CD8-positive, alpha-beta memory T cell (primary cell): Measurements from ENCODE around the gene ADK. TPM values are rescaled to one million over a fixed set of nuclear protein-coding genes. Genes with fewer than 3 reads are reported as not detected.

ENCODE experiments used
- CTCF ChIA-PET: fragments of 350-600 bp; sonication (Branson Sonifier 250); formaldehyde crosslinking; loops from one replicate; lab custom pipeline; 2021; ENCODE audit warnings: antibody characterized with exemption; lab: Charles Lee
- POLR2A ChIA-PET: fragments of 350-600 bp; sonication (Branson Sonifier 250); formaldehyde crosslinking; loops from one replicate; lab custom pipeline; 2021; ENCODE audit warnings: antibody characterized with exemption; lab: Charles Lee
- DNase-seq, 5 donors: peaks; one replicate each; pipeline versions ENCODE4 v3.0.0 to v3.0.0-alpha.2; 2020 to 2022; ENCODE audit warnings: mixed read lengths in 1 of 5
- H3K27ac ChIP-seq: one replicate; pipeline ENCODE4 v1.7.0; 2013; ENCODE audit warnings: low read depth, mild to moderate bottlenecking, low read length, moderate library complexity
- H3K27me3 ChIP-seq: 2 replicates; pipeline ENCODE4 v1.7.0; 2013; ENCODE audit warnings: low read length, mild to moderate bottlenecking; ENCODE audit not compliant: insufficient read depth, poor library complexity, severe bottlenecking
- H3K36me3 ChIP-seq: 2 replicates; pipeline ENCODE4 v1.7.0; 2013; ENCODE audit warnings: mild to moderate bottlenecking, low read length, moderate library complexity; ENCODE audit not compliant: insufficient read depth
- H3K4me1 ChIP-seq: 2 replicates; pipeline ENCODE4 v1.7.0; 2013; ENCODE audit warnings: mild to moderate bottlenecking, low read length, moderate library complexity; ENCODE audit not compliant: insufficient read depth
- H3K4me3 ChIP-seq: 2 replicates; pipeline ENCODE4 v1.7.0; 2013; ENCODE audit warnings: mild to moderate bottlenecking, low read length
- H3K9me3 ChIP-seq: 2 replicates; pipeline ENCODE4 v1.7.0; 2013; ENCODE audit warnings: mild to moderate bottlenecking, low read length
- H3K27ac Mint-ChIP-seq, 8 donors: one replicate each; pipeline ENCODE4 v1.8.0; 2020 to 2021; ENCODE audit warnings: mixed read lengths in 8 of 8, mild to moderate bottlenecking in 6 of 8, inconsistent platforms in 3 of 8, moderate library complexity in 3 of 8
- H3K27me3 Mint-ChIP-seq, 2 donors: one replicate each; pipeline ENCODE4 v1.8.0; 2020 to 2021; ENCODE audit warnings: mixed read lengths in 2 of 2, mild to moderate bottlenecking in 1 of 2, moderate library complexity in 1 of 2
- H3K36me3 Mint-ChIP-seq, 3 donors: one replicate each; pipeline ENCODE4 v1.8.0; 2020 to 2021; ENCODE audit warnings: mixed read lengths in 3 of 3, inconsistent platforms in 1 of 3, mild to moderate bottlenecking in 1 of 3
- H3K4me1 Mint-ChIP-seq, 3 donors: one replicate each; pipeline ENCODE4 v1.8.0; 2020 to 2021; ENCODE audit warnings: mixed read lengths in 3 of 3, inconsistent platforms in 1 of 3, mild to moderate bottlenecking in 1 of 3
- H3K4me3 Mint-ChIP-seq, 7 donors: one replicate each; pipeline ENCODE4 v1.8.0; 2020 to 2021; ENCODE audit warnings: mixed read lengths in 7 of 7, mild to moderate bottlenecking in 6 of 7, moderate library complexity in 4 of 7, inconsistent platforms in 2 of 7
- H3K9me3 Mint-ChIP-seq, 5 donors: one replicate each; pipeline ENCODE4 v1.8.0; 2020 to 2022; ENCODE audit warnings: mixed read lengths in 5 of 5, mild to moderate bottlenecking in 3 of 5, moderate library complexity in 2 of 5, inconsistent platforms in 1 of 5
- polyA plus RNA-seq: library from polyadenylated mRNA; unstranded; fragments of 300-500 nt; fragmentation: Illumina TruSeq; gene quantifications from one replicate; pipeline ENCODE4 v1.2.3, GENCODE V29; 2021
- total RNA-seq, 2 experiments: library from RNA; stranded (reverse); gene quantifications; one replicate each; pipeline ENCODE4 v1.2.3, GENCODE V29; 2021

Gene ADK
- total and polyA plus RNA-seq, 3 experiments from 2014 or later, result 54.1 to 65.1 (median 64.4) TPM

DNA sequence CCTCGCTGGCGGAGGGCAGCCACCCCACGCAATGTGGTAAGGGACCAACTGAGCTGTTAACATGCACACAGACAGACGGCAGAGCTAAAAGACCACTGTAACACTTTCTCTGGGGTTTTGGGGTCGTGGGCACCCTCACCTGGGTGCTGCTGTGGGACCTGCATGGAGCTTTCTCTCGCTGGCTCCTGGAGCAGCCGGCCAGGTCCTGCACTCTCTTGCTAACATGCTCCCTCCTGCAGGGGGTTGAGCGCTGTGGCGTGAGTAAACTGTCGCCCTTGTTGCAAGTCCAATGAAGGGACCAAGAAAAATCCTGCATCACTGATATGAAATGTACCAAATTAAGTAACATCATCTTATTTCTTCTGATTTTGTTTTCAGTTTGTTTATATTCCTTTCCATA is 92.0 kb downstream of the ADK start:
- Histone ChIP-seq H3K9me3 (no peaks in the 10 kb centered on the region), H3K27ac (no peak overlapping the region), H3K4me1 (no peaks in the 10 kb centered on the region), H3K36me3 (no peaks in the 10 kb centered on the region), H3K27me3 (no peaks in the 10 kb centered on the region), H3K4me3 (no peak overlapping the region)
- Mint-ChIP-seq H3K4me3 (no peak overlapping the region), H3K36me3 (peaks cover 0 to 19% (median 0%) of the 10 kb centered on the region in 3 donors), H3K9me3 (no peaks in the 10 kb centered on the region), H3K27ac (no peak overlapping the region), H3K27me3 (no peaks in the 10 kb centered on the region), H3K4me1 (peaks cover 0 to 6% (median 4%) of the 10 kb centered on the region in 3 donors)
- ChIA-PET CTCF (interaction anchor here (0.9 to 4.6 kb wide), 7 partner anchors 9 to 993 kb away, joined by 3 to 25 read pairs (median 4); partner anchors contain the start of genes COMTD1 and VDAC2), POLR2A (interaction anchor here (0.6 kb wide), 1 partner anchor 13 kb away, joined by 3 read pairs; no protein-coding TSS in a partner anchor)
- no peak for DNase-seq

GRCh38 chr10:74244097-74244685 is 93.2 kb downstream of the ADK start:
- no peak overlapping the region for H3K4me3 ChIP-seq
- Mint-ChIP-seq H3K4me1 (peaks cover 0 to 4% (median 4%) of the 10 kb centered on the region in 3 donors), H3K36me3 (peaks cover 0 to 17% (median 0%) of the 10 kb centered on the region in 3 donors), H3K9me3 (no peaks in the 10 kb centered on the region), H3K4me3 (no peak overlapping the region), H3K27me3 (no peaks in the 10 kb centered on the region), H3K27ac (no peak overlapping the region)
- no peaks in the 10 kb centered on the region for H3K4me1 ChIP-seq
- H3K27me3 ChIP-seq, result no peaks in the 10 kb centered on the region
- ChIA-PET POLR2A (no interaction called here), CTCF (interaction anchor here (1.0 to 4.6 kb wide), 12 partner anchors 11 to 991 kb away, joined by 3 to 25 read pairs (median 4); partner anchors contain the start of genes ADK, AP3M1, COMTD1 and VDAC2)
- DNase-seq, result peak in 2 of 5 donors; percentile 11 to 28
- H3K27ac ChIP-seq, result no peak overlapping the region
- H3K9me3 ChIP-seq, result no peaks in the 10 kb centered on the region
- no peaks in the 10 kb centered on the region for H3K36me3 ChIP-seq

DNA sequence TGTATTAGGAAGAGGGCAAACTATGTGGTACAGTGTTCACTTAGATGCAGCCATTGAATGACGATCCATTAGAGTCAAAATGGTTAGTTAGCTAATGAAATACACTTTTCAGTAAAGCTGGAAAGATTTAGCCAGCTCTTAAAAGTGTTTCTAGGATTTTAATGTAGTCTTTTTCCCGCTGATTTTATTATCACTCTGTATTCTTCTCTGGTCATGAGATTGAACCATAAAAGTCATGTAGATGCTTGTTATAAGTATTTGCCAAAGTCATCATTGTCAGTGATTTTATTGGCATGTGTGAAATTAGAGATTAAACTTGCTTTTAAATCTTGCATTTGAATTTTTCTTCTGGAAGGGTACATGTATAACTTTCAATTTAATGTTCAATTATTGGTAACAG is 93.8 kb downstream of the ADK start:
- Mint-ChIP-seq H3K36me3 (peaks cover 0 to 17% (median 0%) of the 10 kb centered on the region in 3 donors), H3K27me3 (no peaks in the 10 kb centered on the region), H3K9me3 (no peaks in the 10 kb centered on the region), H3K27ac (no peak overlapping the region), H3K4me1 (peaks cover 0 to 4% (median 2%) of the 10 kb centered on the region in 3 donors), H3K4me3 (no peak overlapping the region)
- no peaks in the 10 kb centered on the region for H3K27me3 ChIP-seq
- no peaks in the 10 kb centered on the region for H3K9me3 ChIP-seq
- H3K36me3 ChIP-seq, result no peaks in the 10 kb centered on the region
- no peak for DNase-seq
- no peak overlapping the region for H3K27ac ChIP-seq
- ChIA-PET POLR2A (no interaction called here), CTCF (interaction anchor here (1.1 to 4.6 kb wide), 10 partner anchors 14 to 991 kb away, joined by 3 to 25 read pairs (median 4); partner anchors contain the start of genes ADK, AP3M1, COMTD1 and VDAC2)
- H3K4me1 ChIP-seq, result no peaks in the 10 kb centered on the region
- H3K4me3 ChIP-seq, result no peak overlapping the region

DNA sequence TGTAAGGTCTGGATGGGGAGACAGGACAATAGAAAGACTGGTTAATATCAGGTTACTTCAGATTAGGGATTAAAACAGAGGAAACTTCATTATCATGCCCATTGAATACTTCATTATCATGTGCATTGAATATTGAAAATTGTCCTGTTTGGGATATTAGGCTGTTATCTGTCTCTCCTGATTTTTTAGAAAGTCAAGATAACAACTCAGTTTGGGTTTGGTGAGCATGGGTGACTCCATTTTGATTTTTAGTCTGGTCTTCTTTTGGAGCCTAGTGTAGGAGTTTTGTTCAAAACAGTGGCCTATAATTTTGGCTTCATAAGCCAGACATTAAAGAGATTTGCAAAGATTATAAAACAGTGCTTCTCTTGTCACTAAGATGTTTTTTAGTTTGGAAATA is 95.5 kb downstream of the ADK start:
- Histone ChIP-seq H3K4me3 (no peak overlapping the region), H3K9me3 (no peaks in the 10 kb centered on the region), H3K4me1 (no peaks in the 10 kb centered on the region), H3K27ac (no peak overlapping the region), H3K36me3 (no peaks in the 10 kb centered on the region), H3K27me3 (no peaks in the 10 kb centered on the region)
- DNase-seq, result no peak
- Mint-ChIP-seq H3K4me1 (peaks cover 0 to 4% (median 2%) of the 10 kb centered on the region in 3 donors), H3K36me3 (peaks cover 0 to 17% (median 0%) of the 10 kb centered on the region in 3 donors), H3K27me3 (no peaks in the 10 kb centered on the region), H3K9me3 (no peaks in the 10 kb centered on the region), H3K27ac (peak overlapping the region in 3 of 8 donors; percentile 12 to 51 (median 44)), H3K4me3 (no peak overlapping the region)
- POLR2A ChIA-PET, result no interaction called here
- CTCF ChIA-PET, result no interaction called here

DNA sequence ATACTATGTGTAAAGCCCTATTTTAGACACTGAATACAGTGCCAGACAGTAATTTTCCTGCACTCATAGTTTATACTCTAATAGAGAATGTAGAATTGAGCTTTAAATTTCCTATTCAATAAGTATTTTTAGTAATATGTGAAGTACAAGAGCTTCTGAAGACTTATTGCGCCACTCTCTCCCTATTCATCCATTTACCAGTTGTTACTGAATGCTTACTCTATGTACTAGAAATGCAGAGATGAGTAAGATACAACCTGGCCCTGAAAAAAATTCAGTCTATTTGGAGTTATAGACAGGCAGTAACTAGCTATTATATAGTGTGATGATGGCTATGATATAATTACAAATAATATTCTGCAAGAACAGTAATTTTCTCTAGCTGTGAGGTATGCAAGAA is 98.8 kb downstream of the ADK start:
- no peaks in the 10 kb centered on the region for H3K9me3 Mint-ChIP-seq
- Histone ChIP-seq H3K27ac (no peak overlapping the region), H3K36me3 (no peaks in the 10 kb centered on the region), H3K4me3 (no peak overlapping the region), H3K27me3 (no peaks in the 10 kb centered on the region), H3K4me1 (no peaks in the 10 kb centered on the region), H3K9me3 (no peaks in the 10 kb centered on the region)
- no peak overlapping the region for H3K27ac Mint-ChIP-seq
- H3K36me3 Mint-ChIP-seq, result peaks cover 0 to 3% (median 0%) of the 10 kb centered on the region in 3 donors
- ChIA-PET CTCF (no interaction called here), POLR2A (no interaction called here)
- no peaks in the 10 kb centered on the region for H3K27me3 Mint-ChIP-seq
- H3K4me1 Mint-ChIP-seq, result peaks cover 0 to 1% (median 0%) of the 10 kb centered on the region in 3 donors
- H3K4me3 Mint-ChIP-seq, result no peak overlapping the region
- DNase-seq, result no peak

DNA sequence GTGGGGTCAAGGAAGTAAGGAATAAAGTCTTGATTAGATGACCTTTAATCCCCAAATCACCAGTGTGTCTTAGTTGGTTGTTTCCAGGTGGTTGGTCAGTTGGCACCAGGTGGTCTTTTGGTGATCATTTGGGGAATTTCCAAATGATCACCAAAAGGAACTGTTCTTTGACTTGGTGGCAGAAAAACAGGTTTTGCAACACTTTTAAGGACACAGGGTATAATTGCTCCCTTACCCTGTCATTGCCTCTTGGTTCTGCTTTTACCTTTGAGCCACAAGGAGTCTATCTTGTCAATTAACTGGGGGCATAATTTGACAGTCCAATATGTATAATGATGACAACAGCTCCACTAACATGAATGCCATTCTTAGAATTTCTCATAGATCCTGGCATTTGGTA is 104.2 kb downstream of the ADK start:
- Mint-ChIP-seq H3K4me3 (no peak overlapping the region), H3K9me3 (no peaks in the 10 kb centered on the region), H3K36me3 (peaks cover 0 to 2% (median 0%) of the 10 kb centered on the region in 3 donors), H3K27me3 (no peaks in the 10 kb centered on the region), H3K27ac (no peak overlapping the region), H3K4me1 (peaks cover 2 to 9% (median 7%) of the 10 kb centered on the region in 3 donors)
- Histone ChIP-seq H3K27me3 (no peaks in the 10 kb centered on the region), H3K4me3 (no peak overlapping the region), H3K36me3 (no peaks in the 10 kb centered on the region), H3K9me3 (no peaks in the 10 kb centered on the region), H3K4me1 (no peaks in the 10 kb centered on the region), H3K27ac (no peak overlapping the region)
- POLR2A ChIA-PET, result no interaction called here
- DNase-seq, result no peak
- CTCF ChIA-PET, result interaction anchor here (1.2 to 1.8 kb wide), 2 partner anchors 11 to 980 kb away, joined by 3 to 5 read pairs; partner anchors contain the start of gene COMTD1

DNA sequence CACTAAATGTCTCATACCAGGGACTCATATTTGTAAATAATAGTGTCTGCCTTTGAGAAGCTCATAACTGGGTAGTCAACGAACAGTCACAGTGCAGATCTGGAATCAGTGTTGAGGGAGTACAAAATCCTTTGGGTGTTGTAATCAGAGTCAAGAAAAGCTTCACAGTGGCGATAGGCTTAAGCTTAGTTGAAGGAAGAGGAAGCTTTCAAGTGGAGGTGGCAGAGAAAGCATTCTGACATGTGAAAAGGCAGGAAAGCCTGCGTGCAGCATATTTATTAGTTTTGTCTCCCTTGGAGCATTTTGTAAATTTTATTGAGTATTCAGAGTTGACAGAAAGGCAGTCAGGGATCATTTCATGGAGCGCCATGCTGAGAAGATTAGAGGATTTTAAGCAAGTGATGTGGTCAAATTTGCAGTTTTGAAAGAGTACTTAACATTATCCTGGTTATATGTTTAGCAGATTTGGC is 104.9 kb downstream of the ADK start:
- H3K9me3 ChIP-seq, result no peaks in the 10 kb centered on the region
- Mint-ChIP-seq H3K4me1 (peaks cover 2 to 13% (median 10%) of the 10 kb centered on the region in 3 donors), H3K27me3 (no peaks in the 10 kb centered on the region), H3K36me3 (peaks cover 0 to 2% (median 2%) of the 10 kb centered on the region in 3 donors), H3K27ac (peak overlapping the region in 3 of 8 donors; percentile 6 to 89 (median 8)), H3K9me3 (no peaks in the 10 kb centered on the region), H3K4me3 (no peak overlapping the region)
- H3K27ac ChIP-seq, result no peak overlapping the region
- no peaks in the 10 kb centered on the region for H3K27me3 ChIP-seq
- CTCF ChIA-PET, result interaction anchor here (1.2 to 1.8 kb wide), 2 partner anchors 12 to 980 kb away, joined by 3 to 5 read pairs; partner anchors contain the start of gene COMTD1
- no peak overlapping the region for H3K4me3 ChIP-seq
- POLR2A ChIA-PET, result no interaction called here
- DNase-seq, result no peak
- H3K4me1 ChIP-seq, result no peaks in the 10 kb centered on the region
- H3K36me3 ChIP-seq, result no peaks in the 10 kb centered on the region

GRCh38 chr10:74262856-74263255 is 111.8 kb downstream of the ADK start:
- Mint-ChIP-seq H3K4me1 (peaks cover 6 to 20% (median 15%) of the 10 kb centered on the region in 3 donors), H3K27ac (peak overlapping the region in 3 of 8 donors; percentile 24 to 31 (median 26)), H3K9me3 (no peaks in the 10 kb centered on the region), H3K36me3 (peaks cover 0 to 2% (median 2%) of the 10 kb centered on the region in 3 donors), H3K27me3 (peaks cover 0 to 2% of the 10 kb centered on the region in 2 donors), H3K4me3 (no peak overlapping the region)
- Histone ChIP-seq H3K4me1 (no peaks in the 10 kb centered on the region), H3K4me3 (no peak overlapping the region), H3K27ac (no peak overlapping the region), H3K36me3 (no peaks in the 10 kb centered on the region), H3K27me3 (no peaks in the 10 kb centered on the region), H3K9me3 (no peaks in the 10 kb centered on the region)
- no peak for DNase-seq
- ChIA-PET POLR2A (no interaction called here), CTCF (interaction anchor here (0.8 kb wide), 1 partner anchor 973 kb away, joined by 3 read pairs; the partner anchor contains the start of gene COMTD1)
